ENCODE measurements around the gene DUSP9.

Gene DUSP9

GRCh38 chrX:153634832-153635231 lies 12.2 kb upstream of the DUSP9 start:
- Histone ChIP-seq H3K27me3 (ENCODE audit: insufficient read depth, poor library complexity, severe bottlenecking) (peaks cover 2% of the 10 kb centered on the region), H3K27ac (replicated peaks) (no peak overlapping the region), H3K4me3 (replicated peaks; ENCODE audit: insufficient read depth, low read length) (no peak overlapping the region)
- TF ChIP-seq GABPA (IDR thresholded peaks at IDR 0.05; ENCODE audit: low read depth) = no peak
- TF ChIP-seq POLR2AphosphoS5 (IDR thresholded peaks at IDR 0.05; ENCODE audit: low read depth) = no peak
- no peak for TF ChIP-seq SPI1 (IDR thresholded peaks at IDR 0.05; ENCODE audit: borderline replicate concordance, low read depth)
- no peak for DNase-seq (ENCODE audit: low read depth in 1 of 2, low spot score in 1 of 2)

GRCh38 chrX:153635388-153635787 lies 11.6 kb upstream of the DUSP9 start:
- Histone ChIP-seq H3K27ac (replicated peaks) (no peak overlapping the region), H3K27me3 (ENCODE audit: insufficient read depth, poor library complexity, severe bottlenecking) (peaks cover 3% of the 10 kb centered on the region), H3K4me3 (replicated peaks; ENCODE audit: insufficient read depth, low read length) (no peak overlapping the region)
- TF ChIP-seq CTCF (IDR thresholded peaks at IDR 0.05; ENCODE audit: insufficient read depth, low read length) (no peak), SPI1 (IDR thresholded peaks at IDR 0.05; ENCODE audit: borderline replicate concordance, low read depth) (no peak), GABPA (IDR thresholded peaks at IDR 0.05; ENCODE audit: low read depth) (no peak), REST (IDR thresholded peaks at IDR 0.05; ENCODE audit: insufficient replicate concordance, low read depth) (no peak), POLR2AphosphoS5 (IDR thresholded peaks at IDR 0.05; ENCODE audit: low read depth) (no peak)
- DNase-seq (ENCODE audit: low read depth in 1 of 2, low spot score in 1 of 2) = no peak

GRCh38 chrX:153635788-153636668 lies 11.0 kb upstream of the DUSP9 start:
- DNase-seq (ENCODE audit: low read depth in 1 of 2, low spot score in 1 of 2) = peak; percentile 18 to 50
- H3K4me3 ChIP-seq (replicated peaks; ENCODE audit: insufficient read depth, low read length) = no peak overlapping the region
- H3K27ac ChIP-seq (replicated peaks) = no peak overlapping the region

GRCh38 chrX:153636716-153637115 lies 10.3 kb upstream of the DUSP9 start:
- TF ChIP-seq REST (IDR thresholded peaks at IDR 0.05; ENCODE audit: insufficient replicate concordance, low read depth) = no peak
- no peak for TF ChIP-seq SPI1 (IDR thresholded peaks at IDR 0.05; ENCODE audit: borderline replicate concordance, low read depth)
- no peak for TF ChIP-seq POLR2AphosphoS5 (IDR thresholded peaks at IDR 0.05; ENCODE audit: low read depth)
- TF ChIP-seq CTCF (IDR thresholded peaks at IDR 0.05; ENCODE audit: insufficient read depth, low read length) = no peak
- TF ChIP-seq GABPA (IDR thresholded peaks at IDR 0.05; ENCODE audit: low read depth) = no peak
- H3K4me3 ChIP-seq (replicated peaks; ENCODE audit: insufficient read depth, low read length) = no peak overlapping the region
- peaks cover 15% of the 10 kb centered on the region for H3K27me3 ChIP-seq (ENCODE audit: insufficient read depth, poor library complexity, severe bottlenecking)
- no peak overlapping the region for H3K27ac ChIP-seq (replicated peaks)
- DNase-seq (ENCODE audit: low read depth in 1 of 2, low spot score in 1 of 2) = no peak

More at GRCh38 chrX:153635788-153636668, 11.0 kb upstream of the DUSP9 start:
- no peak for TF ChIP-seq POLR2AphosphoS5 (IDR thresholded peaks at IDR 0.05; ENCODE audit: low read depth)
- peak; percentile 59 for TF ChIP-seq CTCF (IDR thresholded peaks at IDR 0.05; ENCODE audit: insufficient read depth, low read length)
- peaks cover 9% of the 10 kb centered on the region for H3K27me3 ChIP-seq (ENCODE audit: insufficient read depth, poor library complexity, severe bottlenecking)

Data from HL-60 (cell line).